NCI-H2029 (cell line): ENCODE measurements around the gene NIPBL.
"Not testable (repeated sequence)": the region's sequence is repeated elsewhere in the genome, so short reads cannot be mapped to it uniquely, and the experiment has no call there.

Experiments
- DNase-seq: peaks from one replicate; lab custom pipeline; 2025; lab: John Stamatoyannopoulos, UW

Gene NIPBL

GRCh38 chr5:37093795-37094194, 217.2 kb downstream of the NIPBL start:
- not testable (repeated sequence) for DNase-seq

GRCh38 chr5:37099267-37099666, 222.7 kb downstream of the NIPBL start:
- not testable (repeated sequence) for DNase-seq

- no peak for DNase-seq
These were observed 226.7 kb downstream of the NIPBL start for GRCh38 chr5:37103302-37103701.

GRCh38 chr5:37109338-37109737, 232.8 kb downstream of the NIPBL start:
- no peak for DNase-seq

- DNase-seq, result no peak
These were observed 233.6 kb downstream of the NIPBL start for GRCh38 chr5:37110135-37110534.

GRCh38 chr5:37111426-37112382, 235.1 kb downstream of the NIPBL start:
- no peak for DNase-seq

GRCh38 chr5:37112383-37112991, 235.9 kb downstream of the NIPBL start:
- DNase-seq, result no peak
